HEK293T (cell line): ENCODE measurements around the gene RPL15.

Experiments used
- BHLHE40 ChIP-seq: fragments of 450-650 bp; IDR thresholded peaks from 2 replicates; pipeline ENCODE4 v1.6.1; 2016; ENCODE audit warnings: mild to moderate bottlenecking, moderate library complexity, borderline replicate concordance
- CTBP1 ChIP-seq: fragments of 450-650 bp; IDR thresholded peaks from 2 replicates; pipeline ENCODE4 v1.6.1; 2016; ENCODE audit warnings: borderline replicate concordance
- FOXK2 ChIP-seq: fragments of 450-650 bp; IDR thresholded peaks from 2 replicates; pipeline ENCODE4 v1.6.1; 2016; ENCODE audit warnings: mild to moderate bottlenecking
- FOXM1 ChIP-seq: fragments of 450-650 bp; IDR thresholded peaks from 2 replicates; pipeline ENCODE4 v1.6.1; 2017; ENCODE audit warnings: mild to moderate bottlenecking, borderline replicate concordance
- HDGF ChIP-seq: fragments of 450-650 bp; IDR thresholded peaks from 2 replicates; pipeline ENCODE4 v1.6.1; 2017; ENCODE audit warnings: antibody characterized with exemption, borderline replicate concordance
- LEF1 ChIP-seq: fragments of 450-650 bp; IDR thresholded peaks from 2 replicates; pipeline ENCODE4 v1.6.1; 2017; ENCODE audit warnings: mild to moderate bottlenecking, borderline replicate concordance
- SP1 ChIP-seq: fragments of 450-650 bp; IDR thresholded peaks from 2 replicates; pipeline ENCODE4 v1.6.1; 2017
- SUZ12 ChIP-seq: fragments of 450-650 bp; IDR thresholded peaks from 2 replicates; pipeline ENCODE4 v1.6.1; 2016; ENCODE audit warnings: mild to moderate bottlenecking
- TARDBP ChIP-seq: fragments of 450-650 bp; IDR thresholded peaks from 2 replicates; pipeline ENCODE4 v1.6.1; 2016

DNA sequence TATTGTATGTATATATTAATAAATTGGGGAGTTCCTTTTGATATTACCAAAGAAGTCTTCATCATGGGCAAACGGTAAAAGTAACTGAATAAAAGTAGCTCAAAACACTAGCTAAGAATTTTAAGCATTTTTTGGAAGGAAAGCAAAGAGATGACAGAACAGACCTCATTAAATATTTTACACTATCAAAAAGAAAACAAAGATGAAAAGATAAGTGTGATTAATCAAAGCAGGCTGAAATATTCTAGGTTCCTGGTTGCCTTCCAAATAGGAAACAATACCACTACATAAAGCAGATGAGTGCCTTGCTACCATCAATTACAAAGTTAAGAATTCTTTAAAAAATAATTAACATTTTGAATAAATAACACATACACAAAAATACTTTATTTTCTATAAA lies 3.8 kb upstream of the RPL15 start:
- TF ChIP-seq CTBP1 (no peak), SP1 (no peak), FOXK2 (no peak), TARDBP (no peak), SUZ12 (no peak), FOXM1 (no peak), BHLHE40 (no peak), LEF1 (no peak), HDGF (no peak)
